Effector CD8-positive, alpha-beta T cell (primary cell): ENCODE measurements around the gene TUT7.
"Not testable (repeated sequence)": the region's sequence is repeated elsewhere in the genome, so short reads cannot be mapped to it uniquely, and the experiment has no call there.

Experiments used
- DNase-seq: peaks from one replicate; lab custom pipeline; 2025; lab: John Stamatoyannopoulos, UW

The TUT7 gene

GRCh38 chr9:86347991-86348390 lies 6.2 kb downstream of the TUT7 start:
- DNase-seq = no peak

- no peak for DNase-seq
Observed at GRCh38 chr9:86344818-86345217, 9.4 kb downstream of the TUT7 start.

GRCh38 chr9:86342269-86342668 lies 11.9 kb downstream of the TUT7 start:
- DNase-seq = no peak

GRCh38 chr9:86341007-86341491 lies 13.2 kb downstream of the TUT7 start:
- DNase-seq = no peak

GRCh38 chr9:86340356-86341006 lies 13.7 kb downstream of the TUT7 start:
- no peak for DNase-seq

- no peak for DNase-seq
Observed at GRCh38 chr9:86337469-86338108, 16.6 kb downstream of the TUT7 start.

- DNase-seq = no peak
Observed at GRCh38 chr9:86336058-86336457, 18.2 kb downstream of the TUT7 start.

GRCh38 chr9:86333651-86334050 lies 20.6 kb downstream of the TUT7 start:
- no peak for DNase-seq

GRCh38 chr9:86330186-86330585 lies 24.0 kb downstream of the TUT7 start:
- no peak for DNase-seq

- DNase-seq = no peak
Observed at GRCh38 chr9:86329649-86330048, 24.6 kb downstream of the TUT7 start.

GRCh38 chr9:86328156-86328555 lies 26.1 kb downstream of the TUT7 start:
- DNase-seq = no peak

- DNase-seq = no peak
Observed at GRCh38 chr9:86326536-86326935, 27.7 kb downstream of the TUT7 start.

- DNase-seq = no peak
Observed at GRCh38 chr9:86324901-86325300, 29.3 kb downstream of the TUT7 start.

- no peak for DNase-seq
Observed at GRCh38 chr9:86324308-86324707, 29.9 kb downstream of the TUT7 start.

- DNase-seq = no peak
Observed at GRCh38 chr9:86322973-86323644, 31.1 kb downstream of the TUT7 start.

GRCh38 chr9:86321373-86321772 lies 32.8 kb downstream of the TUT7 start:
- no peak for DNase-seq

GRCh38 chr9:86318187-86318586 lies 36.0 kb downstream of the TUT7 start:
- DNase-seq = no peak

- DNase-seq = no peak
Observed at GRCh38 chr9:86315078-86315477, 39.1 kb downstream of the TUT7 start.

- DNase-seq = not testable (repeated sequence)
Observed at GRCh38 chr9:86312959-86313358, 41.3 kb downstream of the TUT7 start.

- DNase-seq = no peak
Observed at GRCh38 chr9:86308687-86309086, 45.5 kb downstream of the TUT7 start.

- no peak for DNase-seq
Observed at GRCh38 chr9:86304236-86304730, 49.9 kb downstream of the TUT7 start.

- DNase-seq = no peak
Observed at GRCh38 chr9:86303316-86303975, 50.8 kb downstream of the TUT7 start.
